GM23338 (cell line): ENCODE measurements around the gene MKX. TPM values are rescaled to one million over a fixed set of nuclear protein-coding genes. Genes with fewer than 3 reads are reported as not detected.

Experiments used
- ATAC-seq: fragments of 200-7000 bp; cut with Tn5 transposase; 3 replicates; pipeline ENCODE4 v1.9.1; 2020
- DNase-seq: peaks from one replicate; pipeline ENCODE4 v3.0.0-alpha.2; 2015; ENCODE audit warnings: low spot score
- H2AFZ ChIP-seq: fragments of 200-600 bp; sonication (generic); 2 replicates; pipeline ENCODE4 v1.8.0; 2016; ENCODE audit warnings: antibody characterized with exemption, mild to moderate bottlenecking, moderate library complexity
- H3F3A ChIP-seq: fragments of 200-600 bp; sonication (generic); replicated peaks from 2 replicates; pipeline ENCODE4 v1.8.0; 2017; ENCODE audit warnings: antibody characterized with exemption, mixed run types, low read depth
- H3K27ac ChIP-seq: fragments of 200-600 bp; sonication (generic); 2 replicates; pipeline ENCODE4 v1.6.1; 2016; ENCODE audit warnings: low read depth
- H3K27me3 ChIP-seq: fragments of 200-600 bp; sonication (generic); 2 replicates; pipeline ENCODE4 v1.8.0; 2016; ENCODE audit warnings: mild to moderate bottlenecking, mixed run types, moderate library complexity; ENCODE audit not compliant: insufficient read depth
- H3K36me3 ChIP-seq: fragments of 200-600 bp; sonication (generic); 2 replicates; pipeline ENCODE4 v1.8.0; 2016; ENCODE audit warnings: mild to moderate bottlenecking; ENCODE audit not compliant: insufficient read depth
- H3K4me1 ChIP-seq: fragments of 200-600 bp; sonication (generic); 2 replicates; pipeline ENCODE4 v1.8.0; 2016; ENCODE audit warnings: mild to moderate bottlenecking, moderate library complexity; ENCODE audit not compliant: insufficient read depth
- H3K4me2 ChIP-seq: fragments of 200-600 bp; sonication (generic); 2 replicates; pipeline ENCODE4 v1.7.1; 2017; ENCODE audit warnings: mixed run types
- H3K4me3 ChIP-seq: fragments of 200-600 bp; sonication (generic); 2 replicates; pipeline ENCODE4 v1.6.1; 2016; ENCODE audit warnings: mixed run types
- H3K79me2 ChIP-seq: fragments of 200-600 bp; sonication (generic); replicated peaks from 2 replicates; pipeline ENCODE4 v1.8.0; 2017; ENCODE audit warnings: mild to moderate bottlenecking; ENCODE audit not compliant: insufficient read depth
- H3K9me2 ChIP-seq: fragments of 200-600 bp; sonication (generic); 2 replicates; pipeline ENCODE4 v1.8.0; 2017; ENCODE audit not compliant: insufficient read depth
- H4K20me1 ChIP-seq: fragments of 200-600 bp; sonication (generic); replicated peaks from 2 replicates; pipeline ENCODE4 v1.8.0; 2017; ENCODE audit warnings: mild to moderate bottlenecking; ENCODE audit not compliant: insufficient read depth
- H3K27ac Mint-ChIP-seq: 2 replicates; pipeline ENCODE4 v1.8.0; 2020; ENCODE audit warnings: inconsistent platforms, mild to moderate bottlenecking, moderate library complexity, mixed read lengths
- H3K27me3 Mint-ChIP-seq: 3 replicates; pipeline ENCODE4 v1.8.0; 2022; ENCODE audit warnings: low read depth, mild to moderate bottlenecking, moderate library complexity, mixed read lengths, inconsistent platforms; ENCODE audit not compliant: insufficient read depth, poor library complexity
- H3K36me3 Mint-ChIP-seq: 3 replicates; pipeline ENCODE4 v1.8.0; 2021; ENCODE audit warnings: low read depth, mild to moderate bottlenecking, inconsistent platforms, moderate library complexity, mixed read lengths
- H3K4me1 Mint-ChIP-seq: 3 replicates; pipeline ENCODE4 v1.8.0; 2020; ENCODE audit warnings: mild to moderate bottlenecking, inconsistent platforms, mixed read lengths
- H3K4me3 Mint-ChIP-seq: 3 replicates; pipeline ENCODE4 v1.8.0; 2021; ENCODE audit warnings: moderate library complexity, mild to moderate bottlenecking, inconsistent platforms, mixed read lengths
- H3K9me3 Mint-ChIP-seq: 3 replicates; pipeline ENCODE4 v1.8.0; 2020; ENCODE audit warnings: moderate library complexity, mild to moderate bottlenecking, inconsistent platforms, mixed read lengths
- EZH2phosphoT487 ChIP-seq: fragments of 200-600 bp; sonication (generic); IDR thresholded peaks from one replicate; pipeline ENCODE4 v1.8.1; 2018; ENCODE audit warnings: antibody characterized with exemption; ENCODE audit not compliant: unreplicated experiment
- JUNB ChIP-seq: IDR thresholded peaks from one replicate; pipeline ENCODE4 v1.6.1; 2016; ENCODE audit warnings: antibody characterized with exemption; ENCODE audit not compliant: unreplicated experiment
- POLR2AphosphoS5 ChIP-seq: IDR thresholded peaks from 2 replicates; pipeline ENCODE4 v1.6.1; 2016; ENCODE audit warnings: antibody characterized with exemption, low read depth
- REST ChIP-seq: IDR thresholded peaks from one replicate; pipeline ENCODE4 v1.6.1; 2018; ENCODE audit warnings: antibody characterized with exemption; ENCODE audit not compliant: unreplicated experiment
- STAT1 ChIP-seq: IDR thresholded peaks from one replicate; pipeline ENCODE4 v1.6.1; 2016; ENCODE audit warnings: antibody characterized with exemption; ENCODE audit not compliant: unreplicated experiment
- ZNF331 ChIP-seq: fragments of 250-450 bp; sonication (Bioruptor Pico); IDR thresholded peaks from 2 replicates; pipeline ENCODE4 v1.5.0; 2020; ENCODE audit warnings: low read depth, mild to moderate bottlenecking, moderate library complexity
- ZNF462 ChIP-seq: fragments of 250-450 bp; sonication (Bioruptor Pico); IDR thresholded peaks from 2 replicates; pipeline ENCODE4 v1.5.0; 2020; ENCODE audit warnings: mild to moderate bottlenecking, moderate library complexity
- polyA plus RNA-seq: library from polyadenylated mRNA; unstranded; fragments of >200 nt; fragmentation: Nextera tagmentation; extraction: Ambion mirVana; gene quantifications from 2 replicates; pipeline ENCODE4 v1.2.1, GENCODE V29; 2016
- total RNA-seq: library from RNA; depleted of rRNA; stranded (reverse); fragments of >200 nt; shearing (Covaris generic); gene quantifications from 2 replicates; pipeline ENCODE4 v1.2.3, GENCODE V29; 2014
- TF ChIP-seq, protein P1 (sequence below), 2 experiments: fragments of 200-600 bp in 1 of 2; sonication (generic) in 1 of 2; conservative IDR thresholded peaks; 2 replicates each; pipeline versions ENCODE4 v1.5.1 to v1.6.1; 2016 to 2017; ENCODE audit warnings: antibody characterized with exemption in 2 of 2, low read depth in 2 of 2, mild to moderate bottlenecking in 2 of 2, moderate library complexity in 1 of 2

Gene MKX
- total and polyA plus RNA-seq, 2 experiments from 2014 or later = 0.66 to 0.97 TPM

DNA sequence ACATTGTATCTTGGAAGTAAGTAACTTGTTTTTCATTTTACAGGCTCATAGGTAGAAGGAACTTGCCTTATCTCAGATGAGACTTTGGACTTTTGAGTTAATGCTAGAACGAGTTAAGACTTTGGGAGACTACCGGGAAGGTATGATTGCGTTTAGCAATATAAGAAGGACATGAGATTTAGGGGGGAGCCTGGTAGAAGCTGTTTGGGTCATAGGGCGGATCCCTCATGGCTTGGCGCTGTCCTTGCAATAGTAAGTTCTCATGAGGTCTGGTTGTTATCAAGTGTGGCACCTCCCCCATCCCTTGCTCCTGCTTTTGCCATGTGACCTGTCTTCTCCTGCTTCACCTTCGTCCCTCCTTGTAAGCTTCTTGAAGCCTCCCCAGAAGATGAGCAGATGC, 110.3 kb downstream of the MKX start:
- Histone ChIP-seq H3K79me2 (no peaks in the 10 kb centered on the region), H3F3A (no peaks in the 10 kb centered on the region), H3K9me2 (no peaks in the 10 kb centered on the region), H3K4me1 (no peaks in the 10 kb centered on the region), H3K27ac (no peak overlapping the region), H2AFZ (0 out of 2 replicates have a peak overlapping the region, but pooled peaks have one; percentile 32), H3K27me3 (no peaks in the 10 kb centered on the region), H3K4me2 (no peak overlapping the region), H3K4me3 (no peak overlapping the region), H4K20me1 (no peaks in the 10 kb centered on the region), H3K36me3 (no peaks in the 10 kb centered on the region)
- Mint-ChIP-seq H3K4me1 (0 out of 3 replicates have a peak, but pooled peaks cover under 1% of the 10 kb centered on the region), H3K9me3 (no peaks in the 10 kb centered on the region; the same call in 2 of the 3 replicates), H3K4me3 (no peak overlapping the region), H3K27me3 (peaks cover 1% of the 10 kb centered on the region), H3K36me3 (no peaks in the 10 kb centered on the region), H3K27ac (no peak overlapping the region)
- DNase-seq (no peak), ATAC-seq (no peak)
- no peak for TF ChIP-seq POLR2AphosphoS5
- TF ChIP-seq, protein P1, sequence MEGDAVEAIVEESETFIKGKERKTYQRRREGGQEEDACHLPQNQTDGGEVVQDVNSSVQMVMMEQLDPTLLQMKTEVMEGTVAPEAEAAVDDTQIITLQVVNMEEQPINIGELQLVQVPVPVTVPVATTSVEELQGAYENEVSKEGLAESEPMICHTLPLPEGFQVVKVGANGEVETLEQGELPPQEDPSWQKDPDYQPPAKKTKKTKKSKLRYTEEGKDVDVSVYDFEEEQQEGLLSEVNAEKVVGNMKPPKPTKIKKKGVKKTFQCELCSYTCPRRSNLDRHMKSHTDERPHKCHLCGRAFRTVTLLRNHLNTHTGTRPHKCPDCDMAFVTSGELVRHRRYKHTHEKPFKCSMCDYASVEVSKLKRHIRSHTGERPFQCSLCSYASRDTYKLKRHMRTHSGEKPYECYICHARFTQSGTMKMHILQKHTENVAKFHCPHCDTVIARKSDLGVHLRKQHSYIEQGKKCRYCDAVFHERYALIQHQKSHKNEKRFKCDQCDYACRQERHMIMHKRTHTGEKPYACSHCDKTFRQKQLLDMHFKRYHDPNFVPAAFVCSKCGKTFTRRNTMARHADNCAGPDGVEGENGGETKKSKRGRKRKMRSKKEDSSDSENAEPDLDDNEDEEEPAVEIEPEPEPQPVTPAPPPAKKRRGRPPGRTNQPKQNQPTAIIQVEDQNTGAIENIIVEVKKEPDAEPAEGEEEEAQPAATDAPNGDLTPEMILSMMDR (conservative IDR thresholded peaks at IDR 0.05; ENCODE audit: low read depth in 2 of 2) = no peak
- TF ChIP-seq JUNB = no peak

- H3K9me3 Mint-ChIP-seq = no peaks in the 10 kb centered on the region; the same call in 2 of the 3 replicates
- Histone ChIP-seq H3K4me1 (peaks cover 22% of the 10 kb centered on the region), H3F3A (no peaks in the 10 kb centered on the region), H3K27ac (no peak overlapping the region), H4K20me1 (no peaks in the 10 kb centered on the region), H3K9me2 (no peaks in the 10 kb centered on the region), H3K79me2 (no peaks in the 10 kb centered on the region), H3K4me2 (no peak overlapping the region; the same call in 1 of the 2 replicates), H2AFZ (no peak overlapping the region), H3K27me3 (no peaks in the 10 kb centered on the region), H3K4me3 (no peak overlapping the region), H3K36me3 (no peaks in the 10 kb centered on the region)
- ATAC-seq (no peak), DNase-seq (no peak)
- H3K4me3 Mint-ChIP-seq = no peak overlapping the region
- H3K4me1 Mint-ChIP-seq = peaks cover 35% of the 10 kb centered on the region
- H3K27me3 Mint-ChIP-seq = peaks cover 8% of the 10 kb centered on the region
- H3K27ac Mint-ChIP-seq = no peak overlapping the region
- no peaks in the 10 kb centered on the region for H3K36me3 Mint-ChIP-seq
- no peak for TF ChIP-seq JUNB
- TF ChIP-seq EZH2phosphoT487 = no peak
- TF ChIP-seq REST = no peak
- no peak for TF ChIP-seq STAT1
- TF ChIP-seq ZNF462 (CRISPR knock-in tag) = no peak
- TF ChIP-seq ZNF331 (CRISPR knock-in tag) = no peak
- TF ChIP-seq POLR2AphosphoS5 = no peak
These were observed 117.0 kb downstream of the MKX start for GRCh38 chr10:27628621-27629020.
